Chondrocyte (in vitro differentiated cells): Measurements from ENCODE around the gene FBXO2. TPM values are rescaled to one million over a fixed set of nuclear protein-coding genes. Genes with fewer than 3 reads are reported as not detected.
"Not testable (repeated sequence)": the region's sequence is repeated elsewhere in the genome, so short reads cannot be mapped to it uniquely, and the experiment has no call there.

Experiments
- DNase-seq: peaks from one replicate; pipeline ENCODE4 v3.0.0; 2021; ENCODE audit warnings: mixed read lengths, low spot score
- H3K27ac Mint-ChIP-seq: one replicate; pipeline ENCODE4 v1.8.0; 2021; ENCODE audit warnings: mild to moderate bottlenecking, moderate library complexity, mixed read lengths; ENCODE audit not compliant: unreplicated experiment
- H3K27me3 Mint-ChIP-seq: 2 replicates; pipeline ENCODE4 v1.8.0; 2021; ENCODE audit warnings: low read depth, mixed read lengths
- H3K36me3 Mint-ChIP-seq: 2 replicates; pipeline ENCODE4 v1.8.0; 2021; ENCODE audit warnings: low read depth, mixed read lengths
- H3K4me1 Mint-ChIP-seq: 2 replicates; pipeline ENCODE4 v1.8.0; 2021; ENCODE audit warnings: low read depth, mild to moderate bottlenecking, mixed read lengths
- H3K4me3 Mint-ChIP-seq: one replicate; pipeline ENCODE4 v1.8.0; 2021; ENCODE audit warnings: mild to moderate bottlenecking, moderate library complexity, mixed read lengths; ENCODE audit not compliant: unreplicated experiment
- H3K9me3 Mint-ChIP-seq: 2 replicates; pipeline ENCODE4 v1.8.0; 2021; ENCODE audit warnings: low read depth, mixed read lengths
- CTCF ChIP-seq: fragments of 200-600 bp; sonication (generic); IDR thresholded peaks from 2 replicates; pipeline ENCODE4 v1.5.0; 2021; ENCODE audit warnings: antibody characterized with exemption, mild to moderate bottlenecking, moderate library complexity
- total RNA-seq: library from RNA; stranded (reverse); gene quantifications from 3 replicates; pipeline ENCODE4 v1.2.1, GENCODE V29; 2021

The FBXO2 gene
- total RNA-seq, 1 donor from 2014 or later = 1.6 TPM

GRCh38 chr1:11611638-11612327, 42.4 kb downstream of the FBXO2 start:
- Mint-ChIP-seq H3K4me3 (no peak overlapping the region), H3K27ac (no peak overlapping the region), H3K4me1 (no peaks in the 10 kb centered on the region), H3K9me3 (peaks cover 2% of the 10 kb centered on the region), H3K27me3 (peaks cover 42% of the 10 kb centered on the region), H3K36me3 (no peaks in the 10 kb centered on the region)
- DNase-seq = no peak
- TF ChIP-seq CTCF = no peak

DNA sequence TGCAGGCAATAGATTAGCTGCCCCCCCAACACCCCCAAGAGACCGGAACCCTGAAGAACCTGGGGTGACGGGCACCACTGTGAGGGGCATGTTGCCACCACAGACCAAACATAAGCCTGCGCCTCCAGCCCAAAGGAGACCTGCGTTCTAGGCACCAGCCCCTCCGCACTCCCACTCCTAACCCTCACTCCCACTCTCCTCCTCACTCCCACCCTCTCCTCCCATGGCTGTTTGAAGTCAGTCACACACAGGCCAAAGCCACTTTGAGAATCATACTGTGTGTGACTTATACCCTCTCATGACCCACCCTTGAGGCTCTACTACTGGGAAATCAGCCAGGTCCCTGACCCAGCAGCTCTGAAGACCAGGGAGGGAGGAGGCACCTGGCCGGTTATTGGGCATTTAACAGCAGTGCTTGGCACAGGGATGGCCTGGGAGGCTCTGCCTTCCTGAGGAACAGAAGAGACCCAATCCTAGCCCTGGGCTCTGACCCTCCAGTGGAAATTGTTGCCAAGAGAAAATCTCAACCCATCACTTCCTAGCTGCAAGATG, 43.5 kb downstream of the FBXO2 start:
- Mint-ChIP-seq H3K9me3 (peaks cover 10% of the 10 kb centered on the region), H3K27me3 (peaks cover 43% of the 10 kb centered on the region), H3K4me1 (no peaks in the 10 kb centered on the region), H3K27ac (no peak overlapping the region), H3K4me3 (no peak overlapping the region), H3K36me3 (peaks cover 2% of the 10 kb centered on the region)
- DNase-seq = no peak
- TF ChIP-seq CTCF = no peak

DNA sequence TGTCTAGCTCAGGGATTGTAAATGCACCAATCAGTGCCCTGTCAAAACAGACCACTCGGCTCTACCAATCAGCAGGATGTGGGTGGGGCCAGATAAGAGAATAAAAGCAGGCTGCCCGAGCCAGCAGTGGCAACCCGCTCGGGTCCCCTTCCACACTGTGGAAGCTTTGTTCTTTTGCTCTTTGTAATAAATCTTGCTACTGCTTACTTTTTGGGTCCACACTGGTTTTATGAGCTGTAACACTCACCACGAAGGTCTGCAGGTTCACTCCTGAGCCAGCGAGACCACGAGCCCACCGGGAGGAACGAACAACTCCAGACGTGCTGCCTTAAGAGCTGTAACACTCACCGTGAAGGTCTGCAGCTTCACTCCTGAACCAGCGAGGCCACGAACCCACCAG, 44.9 kb downstream of the FBXO2 start:
- not testable (repeated sequence) for H3K4me3 Mint-ChIP-seq, DNase-seq, H3K36me3 Mint-ChIP-seq, H3K4me1 Mint-ChIP-seq, H3K27ac Mint-ChIP-seq
- Mint-ChIP-seq H3K27me3 (peaks cover 37% of the 10 kb centered on the region), H3K9me3 (peaks cover 10% of the 10 kb centered on the region)

GRCh38 chr1:11608596-11609130, 45.6 kb downstream of the FBXO2 start:
- H3K36me3 Mint-ChIP-seq, H3K27ac Mint-ChIP-seq, H3K4me3 Mint-ChIP-seq, H3K4me1 Mint-ChIP-seq, DNase-seq: not testable (repeated sequence)
- Mint-ChIP-seq H3K27me3 (peaks cover 36% of the 10 kb centered on the region), H3K9me3 (peaks cover 10% of the 10 kb centered on the region)

- TF ChIP-seq CTCF = no peak
- no peaks in the 10 kb centered on the region for H3K4me1 Mint-ChIP-seq
- peaks cover 2% of the 10 kb centered on the region for H3K36me3 Mint-ChIP-seq
- no peak overlapping the region for H3K27ac Mint-ChIP-seq
- H3K27me3 Mint-ChIP-seq = peaks cover 31% of the 10 kb centered on the region
- no peak for DNase-seq
- H3K4me3 Mint-ChIP-seq = no peak overlapping the region
- peaks cover 10% of the 10 kb centered on the region for H3K9me3 Mint-ChIP-seq
These were observed 47.5 kb downstream of the FBXO2 start for GRCh38 chr1:11606775-11607174.

DNA sequence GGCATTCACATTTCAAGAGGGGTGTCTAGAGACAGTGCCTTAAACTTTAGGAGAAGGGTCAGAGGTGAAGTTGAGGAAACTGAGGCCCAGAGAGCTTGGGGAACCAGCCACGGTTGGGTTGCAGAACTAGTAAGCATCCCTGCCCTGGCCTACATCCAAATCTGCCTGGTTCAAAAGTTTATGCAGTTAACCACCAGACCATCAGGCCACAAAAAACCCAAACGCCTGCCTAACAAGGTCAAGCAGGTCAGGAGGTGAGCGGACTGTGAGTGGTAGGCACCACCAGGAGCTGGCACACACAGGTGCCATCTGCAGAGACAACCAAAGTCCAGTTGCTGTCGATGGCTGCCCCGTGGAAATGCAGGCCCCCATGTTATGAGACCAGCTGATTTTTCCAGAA, 51.2 kb downstream of the FBXO2 start:
- Mint-ChIP-seq H3K36me3 (peaks cover 2% of the 10 kb centered on the region), H3K27me3 (peaks cover 22% of the 10 kb centered on the region), H3K4me1 (no peaks in the 10 kb centered on the region), H3K4me3 (no peak overlapping the region), H3K27ac (no peak overlapping the region), H3K9me3 (peaks cover 10% of the 10 kb centered on the region)
- DNase-seq = no peak
- no peak for TF ChIP-seq CTCF
